HG03280 (cell line): ENCODE data around the gene FHIP1A.

ENCODE experiments used
- ATAC-seq: cut with Tn5 transposase; IDR thresholded peaks from one replicate; pipeline ENCODE4 v1.9.1; 2021; ENCODE audit warnings: mild to moderate bottlenecking, moderate library complexity; ENCODE audit not compliant: unreplicated experiment

The FHIP1A gene

GRCh38 chr4:151455212-151455611 is 46.2 kb downstream of the FHIP1A start:
- no peak for ATAC-seq

GRCh38 chr4:151458148-151458547 is 49.2 kb downstream of the FHIP1A start:
- ATAC-seq: no peak
